Tibial nerve (tissue), 4 donors: Measurements from ENCODE around the gene PRKG1. TPM values are rescaled to one million over a fixed set of nuclear protein-coding genes. Genes with fewer than 3 reads are reported as not detected.

ENCODE experiments used
- DNase-seq, 2 donors: peaks; one replicate each; pipeline ENCODE4 v3.0.0-alpha.2; 2019; ENCODE audit warnings: low spot score in 2 of 2
- H3K27ac ChIP-seq, 4 donors: fragments of 200-600 bp; sonication (generic) in 3 of 4; one replicate each; pipeline ENCODE4 v1.5.1; 2017 to 2019; ENCODE audit warnings: mild to moderate bottlenecking in 1 of 4
- H3K27me3 ChIP-seq, 2 donors: fragments of 200-600 bp; sonication (generic) in 1 of 2; one replicate each; pipeline versions ENCODE4 v1.5.1 to v1.6.0; 2017 to 2019
- H3K36me3 ChIP-seq, 3 donors: fragments of 200-600 bp; sonication (generic); one replicate each; pipeline ENCODE4 v1.5.1; 2018 to 2019
- H3K4me1 ChIP-seq, 4 donors: fragments of 200-600 bp; sonication (generic) in 3 of 4; one replicate each; pipeline ENCODE4 v1.5.1; 2017 to 2019
- H3K4me3 ChIP-seq, 4 donors: fragments of 200-600 bp; sonication (generic) in 3 of 4; one replicate each; pipeline ENCODE4 v1.5.1; 2017 to 2019; ENCODE audit warnings: mild to moderate bottlenecking in 1 of 4, moderate library complexity in 1 of 4
- H3K9me3 ChIP-seq, 4 donors: fragments of 200-600 bp; sonication (generic) in 3 of 4; one replicate each; pipeline ENCODE4 v1.5.1; 2017 to 2019
- CTCF ChIP-seq, 5 experiments: fragments of 200-600 bp in 3 of 5; fragments of 450-650 bp in 2 of 5; sonication (generic) in 3 of 5; IDR thresholded peaks; one replicate each; pipeline ENCODE4 v1.5.1; 2016 to 2019; ENCODE audit warnings: antibody characterized with exemption in 5 of 5, mild to moderate bottlenecking in 3 of 5, moderate library complexity in 2 of 5
- EP300 ChIP-seq, 2 donors: sonication (generic); formaldehyde crosslinking; IDR thresholded peaks; one replicate each; pipeline ENCODE4 v1.6.1; 2017; ENCODE audit warnings: antibody characterized with exemption in 2 of 2, mild to moderate bottlenecking in 1 of 2
- POLR2A ChIP-seq, 2 donors: fragments of 450-650 bp; IDR thresholded peaks; one replicate each; pipeline ENCODE4 v1.6.1; 2017; ENCODE audit warnings: antibody characterized with exemption in 2 of 2, mild to moderate bottlenecking in 2 of 2, moderate library complexity in 2 of 2
- WGBS, 2 donors: methylation state at CpG; one replicate each; pipeline ENCODE4 v1.1.5; 2018; 5-methylcytosine and 5-hydroxymethylcytosine counted together
- total RNA-seq, 4 donors: library from RNA; depleted of rRNA; stranded (reverse); fragments of >200 nt; gene quantifications; one replicate each; pipeline ENCODE4 v1.1.0, GENCODE V29; 2016

Gene PRKG1
- total RNA-seq, 4 donors from 2014 or later = 8.7 to 35.0 (median 14.8) TPM

DNA sequence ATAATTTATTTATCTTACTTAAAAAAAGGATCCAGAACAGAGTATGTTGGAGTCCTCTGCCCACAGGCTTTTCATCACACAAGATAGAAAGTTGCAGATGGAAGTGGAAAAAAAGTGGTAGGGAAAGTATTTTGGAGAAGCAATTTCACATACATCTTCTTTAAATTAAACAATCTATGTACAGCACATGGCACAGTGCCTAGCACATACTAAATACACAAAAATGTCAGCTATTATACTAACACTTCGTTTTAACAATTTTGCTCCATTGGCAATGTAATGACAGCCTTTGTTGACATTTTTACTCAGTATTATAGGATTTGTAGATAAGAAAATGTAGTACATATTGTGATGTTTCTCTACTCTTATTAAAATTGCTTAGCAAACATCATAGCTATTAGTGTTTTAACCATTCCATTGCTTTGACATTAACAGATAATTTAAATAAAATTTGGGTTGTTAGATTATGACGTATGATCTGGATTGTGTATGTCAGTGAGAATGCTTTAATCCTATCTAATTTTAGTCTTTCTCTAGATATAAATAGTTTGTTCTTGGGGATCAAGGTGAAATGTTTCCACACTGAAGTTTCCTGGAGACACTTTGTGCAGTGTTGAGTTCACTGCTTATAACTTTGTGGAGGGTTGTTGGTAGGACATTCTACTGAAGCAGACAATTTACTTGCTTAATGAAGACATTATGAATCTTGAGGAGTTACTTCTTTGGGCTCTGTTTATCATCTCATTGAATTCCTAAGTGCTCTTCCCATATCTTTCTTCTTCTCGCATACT, 1037.0 kb downstream of the PRKG1 start:
- Histone ChIP-seq H3K9me3 (no peaks in the 10 kb centered on the region), H3K27ac (no peak overlapping the region), H3K4me3 (no peak overlapping the region), H3K36me3 (no peaks in the 10 kb centered on the region), H3K27me3 (no peaks in the 10 kb centered on the region), H3K4me1 (no peaks in the 10 kb centered on the region)
- no peak for TF ChIP-seq CTCF (IDR thresholded peaks at IDR 0.05)
- TF ChIP-seq POLR2A (IDR thresholded peaks at IDR 0.05) = no peak
- TF ChIP-seq EP300 (IDR thresholded peaks at IDR 0.05) = no peak
- no peak for DNase-seq
- WGBS, 2 donors = 76 to 80% methylated on average over 3 of the region's 3 CpGs

GRCh38 chr10:52115823-52116222, 1041.5 kb downstream of the PRKG1 start:
- WGBS, 2 donors = 87 to 93% methylated on average over 3 of the region's 3 CpGs
- DNase-seq = no peak
- H3K27ac ChIP-seq = no peak overlapping the region
- H3K4me1 ChIP-seq = no peaks in the 10 kb centered on the region
- H3K9me3 ChIP-seq = no peaks in the 10 kb centered on the region
- H3K27me3 ChIP-seq = no peaks in the 10 kb centered on the region
- TF ChIP-seq POLR2A (IDR thresholded peaks at IDR 0.05) = no peak
- TF ChIP-seq CTCF (IDR thresholded peaks at IDR 0.05) = no peak
- no peak for TF ChIP-seq EP300 (IDR thresholded peaks at IDR 0.05)
- no peaks in the 10 kb centered on the region for H3K36me3 ChIP-seq
- no peak overlapping the region for H3K4me3 ChIP-seq

DNA sequence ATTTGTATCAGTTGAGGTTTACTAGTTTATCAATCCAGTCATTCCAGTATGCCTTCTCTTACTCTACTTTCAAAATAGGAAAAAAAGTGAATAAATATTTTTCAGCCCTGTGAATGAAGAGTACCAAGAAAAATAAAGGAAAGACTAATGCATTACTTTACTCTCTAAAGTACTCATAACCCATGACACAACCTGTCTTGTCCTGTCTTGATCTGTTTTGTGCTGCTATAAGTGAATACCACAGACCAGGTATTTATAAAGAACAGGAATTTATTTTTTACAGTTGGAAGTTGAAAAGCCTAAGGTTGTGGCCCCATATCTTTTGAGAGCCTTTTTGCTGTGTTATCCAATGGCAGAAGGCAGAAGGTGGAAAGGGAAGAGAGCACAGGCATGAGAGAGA, 1045.2 kb downstream of the PRKG1 start:
- no peaks in the 10 kb centered on the region for H3K9me3 ChIP-seq
- no peak for DNase-seq
- no peaks in the 10 kb centered on the region for H3K36me3 ChIP-seq
- no peaks in the 10 kb centered on the region for H3K4me1 ChIP-seq
- no peak overlapping the region for H3K4me3 ChIP-seq
- H3K27ac ChIP-seq = no peak overlapping the region
- no peaks in the 10 kb centered on the region for H3K27me3 ChIP-seq
- no peak for TF ChIP-seq CTCF (IDR thresholded peaks at IDR 0.05)
- no peak for TF ChIP-seq POLR2A (IDR thresholded peaks at IDR 0.05)
- TF ChIP-seq EP300 (IDR thresholded peaks at IDR 0.05) = no peak

GRCh38 chr10:52121688-52122087, 1047.4 kb downstream of the PRKG1 start:
- H3K27ac ChIP-seq = no peak overlapping the region
- DNase-seq = no peak
- H3K9me3 ChIP-seq = no peaks in the 10 kb centered on the region
- no peaks in the 10 kb centered on the region for H3K36me3 ChIP-seq
- no peaks in the 10 kb centered on the region for H3K4me1 ChIP-seq
- WGBS, 2 donors = 43 to 46% methylated on average over 4 of the region's 4 CpGs
- H3K4me3 ChIP-seq = no peak overlapping the region
- H3K27me3 ChIP-seq = no peaks in the 10 kb centered on the region
- TF ChIP-seq CTCF (IDR thresholded peaks at IDR 0.05) (no peak), POLR2A (IDR thresholded peaks at IDR 0.05) (no peak), EP300 (IDR thresholded peaks at IDR 0.05) (no peak)

DNA sequence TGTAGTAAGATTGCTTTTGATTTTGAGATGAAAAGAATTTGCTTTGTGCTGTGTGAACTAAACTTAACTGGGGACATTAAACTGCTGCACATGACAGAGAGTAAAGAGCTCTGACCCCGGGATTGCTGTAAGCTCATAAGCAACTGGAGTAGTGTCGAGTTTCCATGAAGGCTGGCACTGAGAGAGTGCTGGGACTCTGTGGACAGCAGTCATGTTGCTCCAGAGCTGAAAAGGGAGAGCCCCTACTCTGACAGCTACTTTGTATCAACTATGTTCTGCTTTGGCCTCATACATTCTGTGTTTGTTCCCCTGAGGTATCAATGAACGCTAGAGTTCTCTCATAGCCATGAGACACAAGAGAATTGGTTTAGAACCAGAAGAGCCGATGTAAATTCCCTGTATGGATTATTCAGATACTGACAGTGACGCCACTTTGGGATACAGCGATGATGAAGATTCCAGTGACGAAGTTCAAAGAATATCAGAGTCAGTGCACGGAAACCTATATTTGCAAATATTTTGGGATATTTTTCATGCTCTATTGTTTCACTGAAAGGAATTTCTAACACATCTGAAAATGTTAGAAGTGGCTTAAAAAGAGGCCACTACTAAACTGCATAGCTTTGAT, 1053.9 kb downstream of the PRKG1 start:
- Histone ChIP-seq H3K36me3 (no peaks in the 10 kb centered on the region), H3K4me1 (no peaks in the 10 kb centered on the region), H3K4me3 (no peak overlapping the region), H3K27me3 (no peaks in the 10 kb centered on the region), H3K27ac (no peak overlapping the region), H3K9me3 (no peaks in the 10 kb centered on the region)
- TF ChIP-seq CTCF (IDR thresholded peaks at IDR 0.05) (no peak), EP300 (IDR thresholded peaks at IDR 0.05) (no peak), POLR2A (IDR thresholded peaks at IDR 0.05) (no peak)
- DNase-seq = no peak
- 64 to 67% methylated on average over 8 of the region's 8 CpGs for WGBS, 2 donors
